K562 (cell line): ENCODE results near the gene NAP1L1. TPM values are rescaled to one million over a fixed set of nuclear protein-coding genes. Genes with fewer than 3 reads are reported as not detected.

Experiments used
- EZH2 ChIP-seq: IDR thresholded peaks from 2 replicates; pipeline ENCODE4 v1.6.1; 2012; ENCODE audit warnings: low read depth, mild to moderate bottlenecking, inconsistent platforms, low read length, borderline replicate concordance
- FOSL1 ChIP-seq: fragments of 200-800 bp; sonication (Bioruptor generic); conservative IDR thresholded peaks from 2 replicates; pipeline ENCODE4 v1.6.1; 2016; ENCODE audit warnings: missing genetic modification characterization, missing compliant biosample characterization
- GABPB1 ChIP-seq: sonication (generic); formaldehyde crosslinking; IDR thresholded peaks from 2 replicates; pipeline ENCODE4 v1.8.0; 2022; ENCODE audit warnings: mild to moderate bottlenecking, missing genetic modification reagents
- KDM4B ChIP-seq, 2 experiments: fragments of 450-650 bp in 1 of 2; sonication (generic) in 1 of 2; IDR thresholded peaks; 2 replicates each; pipeline ENCODE4 v1.6.1; 2016 to 2017; ENCODE audit warnings: borderline replicate concordance in 2 of 2, antibody characterized with exemption in 1 of 2, low read depth in 1 of 2, mild to moderate bottlenecking in 1 of 2
- LEF1 ChIP-seq: fragments of 450-650 bp; IDR thresholded peaks from 2 replicates; pipeline ENCODE4 v1.6.1; 2016; ENCODE audit warnings: mild to moderate bottlenecking
- MBD2 ChIP-seq: sonication (generic); IDR thresholded peaks from 2 replicates; pipeline ENCODE4 v1.6.1; 2016; ENCODE audit warnings: low read depth, borderline replicate concordance
- NFIC ChIP-seq: fragments of 450-650 bp; IDR thresholded peaks from 2 replicates; pipeline ENCODE4 v1.6.1; 2017; ENCODE audit warnings: mild to moderate bottlenecking, inconsistent platforms
- PHB ChIP-seq: fragments of 250-450 bp; sonication (Bioruptor Pico); IDR thresholded peaks from 2 replicates; pipeline ENCODE4 v1.5.0; 2021
- RFX7 ChIP-seq: fragments of 250-450 bp; sonication (Bioruptor Pico); IDR thresholded peaks from 2 replicates; pipeline ENCODE4 v1.5.1; 2021; ENCODE audit warnings: mild to moderate bottlenecking
- SIRT6 ChIP-seq: IDR thresholded peaks from one replicate; pipeline ENCODE4 v1.6.1; 2012; ENCODE audit warnings: low read depth, mild to moderate bottlenecking, control low read depth, inconsistent platforms, low read length, moderate library complexity
- TCF7 ChIP-seq: sonication (generic); IDR thresholded peaks from 2 replicates; pipeline ENCODE4 v1.6.1; 2016; ENCODE audit warnings: antibody characterized with exemption, borderline replicate concordance
- TEAD1 ChIP-seq, 2 experiments: fragments of 450-650 bp in 1 of 2; sonication (generic) in 1 of 2; formaldehyde crosslinking; IDR thresholded peaks; 2 replicates each; pipeline versions ENCODE4 v1.4.0 to v1.8.0; 2020 to 2022; ENCODE audit warnings: mild to moderate bottlenecking in 2 of 2, missing genetic modification reagents in 1 of 2
- ZBTB8A ChIP-seq: fragments of 450-650 bp; IDR thresholded peaks from 2 replicates; pipeline ENCODE4 v1.6.1; 2018; ENCODE audit warnings: mild to moderate bottlenecking, moderate library complexity; ENCODE audit not compliant: partially characterized antibody
- ZSCAN32 ChIP-seq: fragments of 450-650 bp; formaldehyde crosslinking; IDR thresholded peaks from 2 replicates; pipeline ENCODE4 v1.4.0; 2020; ENCODE audit warnings: mild to moderate bottlenecking, moderate library complexity
- polyA plus RNA-seq, 8 experiments: library from polyadenylated mRNA; depleted of rRNA in 4 of 8; stranded (reverse) in 5 of 8; unstranded in 3 of 8; fragments of >200 nt; fragmentation: Nextera tagmentation in 2 of 8; fragmentation: Illumina TruSeq in 1 of 8; extraction: Ambion mirVana in 2 of 8; extraction: Trizol in 1 of 8; gene quantifications; 2 replicates each; pipeline versions ENCODE4 v1.2.1 to v1.2.3, GENCODE V29; 2011 to 2014; ENCODE audit warnings: inconsistent platforms in 1 of 8, missing spikeins in 1 of 8
- total RNA-seq, 7 experiments: library from RNA; depleted of rRNA in 6 of 7; stranded (reverse); fragments of >200 nt in 6 of 7; fragmentation: Illumina TruSeq in 2 of 7; extraction: Trizol in 2 of 7; gene quantifications; 2 replicates each; pipeline versions ENCODE4 v1.2.1 to v1.2.3, GENCODE V29; 2011 to 2021; ENCODE audit warnings: low replicate concordance in 1 of 7
- TF ChIP-seq, protein P1 (sequence below): fragments of 250-450 bp; sonication (Bioruptor Pico); IDR thresholded peaks from 2 replicates; pipeline ENCODE4 v1.5.0; 2022; ENCODE audit warnings: mild to moderate bottlenecking
- TF ChIP-seq, protein P2 (sequence below), 2 experiments: fragments of 200-800 bp in 1 of 2; sonication (Bioruptor generic) in 1 of 2; sonication (generic) in 1 of 2; formaldehyde crosslinking in 1 of 2; IDR thresholded peaks in 1 of 2; conservative IDR thresholded peaks in 1 of 2; 2 replicates each; pipeline versions ENCODE4 v1.5.0 to v1.6.1; 2016 to 2020; ENCODE audit warnings: missing compliant biosample characterization in 1 of 2, missing genetic modification characterization in 1 of 2, missing genetic modification reagents in 1 of 2
- TF ChIP-seq, protein P3 (sequence below): fragments of 250-450 bp; sonication (Bioruptor Pico); IDR thresholded peaks from 2 replicates; pipeline ENCODE4 v1.8.0; 2021; ENCODE audit warnings: moderate library complexity, mild to moderate bottlenecking, inconsistent platforms
- TF ChIP-seq, protein P4 (sequence below): IDR thresholded peaks from 3 replicates; pipeline ENCODE4 v1.6.1; 2011; ENCODE audit warnings: borderline replicate concordance, mild to moderate bottlenecking, moderate library complexity; ENCODE audit not compliant: insufficient read length; ENCODE audit errors: extremely low read depth

NAP1L1 gene
- total and polyA plus RNA-seq, 9 of the 15 experiments (the other 6 are each of a cell fraction or from before 2014, with no cell fraction given) = 287 to 747 (median 450) TPM

DNA sequence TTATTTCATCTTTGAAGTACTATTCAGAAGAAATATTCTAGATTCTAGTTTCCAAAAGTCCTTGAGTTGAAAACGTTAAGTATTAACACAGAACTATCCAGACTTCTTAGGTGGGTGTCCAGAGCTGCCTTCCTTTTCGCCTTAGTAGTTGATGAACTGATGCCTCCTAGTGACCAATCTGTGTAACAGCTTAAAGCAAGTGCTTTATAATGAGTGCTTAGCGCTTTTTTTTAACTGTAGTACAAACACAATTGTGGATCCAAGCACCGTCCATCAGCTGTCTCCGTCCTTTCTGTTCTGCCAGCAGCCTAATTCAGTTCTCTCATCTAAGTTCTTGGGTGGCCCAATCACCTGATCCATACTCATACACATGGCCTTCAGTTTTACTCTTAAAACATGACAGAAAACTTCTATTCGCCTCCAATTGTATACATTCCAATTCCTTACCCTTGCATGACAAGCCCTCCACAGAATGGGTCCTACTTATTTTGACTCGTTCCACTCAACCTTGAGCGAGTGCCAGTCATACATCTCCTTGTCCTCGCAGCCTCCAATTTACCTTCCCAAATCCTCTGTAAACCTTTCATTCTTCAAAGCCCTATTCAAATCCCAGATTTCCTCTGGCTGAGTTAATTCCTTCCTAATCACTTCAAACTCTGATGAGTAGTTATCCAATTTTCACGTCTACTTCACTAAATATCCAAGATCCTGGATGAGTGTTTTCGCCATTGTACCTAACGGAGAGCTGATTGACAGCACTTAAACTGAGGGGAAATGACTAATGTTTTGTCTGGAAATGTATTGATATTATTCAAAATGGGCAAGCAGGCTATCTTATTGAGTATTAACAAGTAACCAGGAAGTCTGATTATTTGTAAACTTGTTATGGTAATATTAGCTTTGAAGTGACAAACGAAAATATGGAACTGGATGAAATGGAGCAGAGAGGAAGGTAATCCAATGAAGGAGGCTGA, 47.1 kb downstream of the NAP1L1 start (continued):
- TF ChIP-seq, protein P1, sequence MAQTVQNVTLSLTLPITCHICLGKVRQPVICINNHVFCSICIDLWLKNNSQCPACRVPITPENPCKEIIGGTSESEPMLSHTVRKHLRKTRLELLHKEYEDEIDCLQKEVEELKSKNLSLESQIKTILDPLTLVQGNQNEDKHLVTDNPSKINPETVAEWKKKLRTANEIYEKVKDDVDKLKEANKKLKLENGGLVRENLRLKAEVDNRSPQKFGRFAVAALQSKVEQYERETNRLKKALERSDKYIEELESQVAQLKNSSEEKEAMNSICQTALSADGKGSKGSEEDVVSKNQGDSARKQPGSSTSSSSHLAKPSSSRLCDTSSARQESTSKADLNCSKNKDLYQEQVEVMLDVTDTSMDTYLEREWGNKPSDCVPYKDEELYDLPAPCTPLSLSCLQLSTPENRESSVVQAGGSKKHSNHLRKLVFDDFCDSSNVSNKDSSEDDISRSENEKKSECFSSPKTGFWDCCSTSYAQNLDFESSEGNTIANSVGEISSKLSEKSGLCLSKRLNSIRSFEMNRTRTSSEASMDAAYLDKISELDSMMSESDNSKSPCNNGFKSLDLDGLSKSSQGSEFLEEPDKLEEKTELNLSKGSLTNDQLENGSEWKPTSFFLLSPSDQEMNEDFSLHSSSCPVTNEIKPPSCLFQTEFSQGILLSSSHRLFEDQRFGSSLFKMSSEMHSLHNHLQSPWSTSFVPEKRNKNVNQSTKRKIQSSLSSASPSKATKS (CRISPR knock-in tag) = no peak
- TF ChIP-seq SIRT6 (no peak), PHB (CRISPR knock-in tag) (no peak), FOSL1 (tag) (no peak; the same call in 1 of the 2 replicates), EZH2 (no peak), TEAD1 (CRISPR knock-in tag; IDR thresholded peaks at IDR 0.05) (peak in 1 of 2 experiments; percentile 24; a peak in 1 of 4 replicates), NFIC (no peak), LEF1 (no peak), ZBTB8A (no peak), MBD2 (no peak), GABPB1 (CRISPR knock-in tag) (no peak), TCF7 (no peak), ZSCAN32 (no peak), KDM4B (IDR thresholded peaks at IDR 0.05; ENCODE audit: borderline replicate concordance in 2 of 2, low read depth in 1 of 2) (no peak), RFX7 (no peak)
- TF ChIP-seq, protein P2, sequence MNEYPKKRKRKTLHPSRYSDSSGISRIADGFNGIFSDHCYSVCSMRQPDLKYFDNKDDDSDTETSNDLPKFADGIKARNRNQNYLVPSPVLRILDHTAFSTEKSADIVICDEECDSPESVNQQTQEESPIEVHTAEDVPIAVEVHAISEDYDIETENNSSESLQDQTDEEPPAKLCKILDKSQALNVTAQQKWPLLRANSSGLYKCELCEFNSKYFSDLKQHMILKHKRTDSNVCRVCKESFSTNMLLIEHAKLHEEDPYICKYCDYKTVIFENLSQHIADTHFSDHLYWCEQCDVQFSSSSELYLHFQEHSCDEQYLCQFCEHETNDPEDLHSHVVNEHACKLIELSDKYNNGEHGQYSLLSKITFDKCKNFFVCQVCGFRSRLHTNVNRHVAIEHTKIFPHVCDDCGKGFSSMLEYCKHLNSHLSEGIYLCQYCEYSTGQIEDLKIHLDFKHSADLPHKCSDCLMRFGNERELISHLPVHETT (CRISPR knock-in tag; conservative IDR thresholded peaks at IDR 0.05 in 1 of 2, IDR thresholded peaks at IDR 0.05 in 1 of 2) = no peak
- TF ChIP-seq, protein P3, sequence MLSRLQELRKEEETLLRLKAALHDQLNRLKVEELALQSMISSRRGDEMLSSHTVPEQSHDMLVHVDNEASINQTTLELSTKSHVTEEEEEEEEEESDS (CRISPR knock-in tag) = no peak
- TF ChIP-seq, protein P4, sequence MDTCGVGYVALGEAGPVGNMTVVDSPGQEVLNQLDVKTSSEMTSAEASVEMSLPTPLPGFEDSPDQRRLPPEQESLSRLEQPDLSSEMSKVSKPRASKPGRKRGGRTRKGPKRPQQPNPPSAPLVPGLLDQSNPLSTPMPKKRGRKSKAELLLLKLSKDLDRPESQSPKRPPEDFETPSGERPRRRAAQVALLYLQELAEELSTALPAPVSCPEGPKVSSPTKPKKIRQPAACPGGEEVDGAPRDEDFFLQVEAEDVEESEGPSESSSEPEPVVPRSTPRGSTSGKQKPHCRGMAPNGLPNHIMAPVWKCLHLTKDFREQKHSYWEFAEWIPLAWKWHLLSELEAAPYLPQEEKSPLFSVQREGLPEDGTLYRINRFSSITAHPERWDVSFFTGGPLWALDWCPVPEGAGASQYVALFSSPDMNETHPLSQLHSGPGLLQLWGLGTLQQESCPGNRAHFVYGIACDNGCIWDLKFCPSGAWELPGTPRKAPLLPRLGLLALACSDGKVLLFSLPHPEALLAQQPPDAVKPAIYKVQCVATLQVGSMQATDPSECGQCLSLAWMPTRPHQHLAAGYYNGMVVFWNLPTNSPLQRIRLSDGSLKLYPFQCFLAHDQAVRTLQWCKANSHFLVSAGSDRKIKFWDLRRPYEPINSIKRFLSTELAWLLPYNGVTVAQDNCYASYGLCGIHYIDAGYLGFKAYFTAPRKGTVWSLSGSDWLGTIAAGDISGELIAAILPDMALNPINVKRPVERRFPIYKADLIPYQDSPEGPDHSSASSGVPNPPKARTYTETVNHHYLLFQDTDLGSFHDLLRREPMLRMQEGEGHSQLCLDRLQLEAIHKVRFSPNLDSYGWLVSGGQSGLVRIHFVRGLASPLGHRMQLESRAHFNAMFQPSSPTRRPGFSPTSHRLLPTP = no peak
